Erythroblast (primary cell): ENCODE results near the gene CDC20.

Experiments used
- GATA1 ChIP-seq: IDR thresholded peaks from 2 replicates; pipeline ENCODE4 v1.6.1; 2011; ENCODE audit warnings: low read depth, mild to moderate bottlenecking, control low read depth, low read length, moderate library complexity
- POLR2A ChIP-seq: IDR thresholded peaks from 2 replicates; pipeline ENCODE4 v1.6.1; 2011; ENCODE audit warnings: mild to moderate bottlenecking, low read length

DNA sequence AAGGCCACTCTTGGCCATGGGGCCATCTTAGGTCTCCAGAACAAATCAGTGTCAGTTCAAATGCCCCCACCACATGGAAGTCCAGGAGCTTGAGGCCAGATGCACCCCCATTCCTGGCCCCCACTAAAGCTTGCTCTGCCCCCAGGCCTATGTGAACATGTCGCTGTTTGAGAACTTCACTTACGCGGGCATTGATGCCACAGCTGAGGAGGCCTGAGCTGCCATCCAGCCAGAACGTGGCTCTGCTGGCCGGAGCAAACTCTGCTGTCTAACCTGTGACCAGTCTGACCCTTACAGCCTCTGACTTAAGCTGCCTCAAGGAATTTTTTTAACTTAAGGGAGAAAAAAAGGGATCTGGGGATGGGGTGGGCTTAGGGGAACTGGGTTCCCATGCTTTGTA, 36.3 kb upstream of the CDC20 start:
- TF ChIP-seq POLR2A (no peak), GATA1 (no peak)
